MM.1S (cell line): ENCODE data around the gene LRRC4C.

Source experiments
- DNase-seq: peaks from one replicate; pipeline ENCODE4 v3.0.0-alpha.2; 2015
- H2AFZ ChIP-seq: fragments of 300-600 bp; sonication (generic); 2 replicates; pipeline ENCODE4 v1.6.0; 2016; ENCODE audit warnings: antibody characterized with exemption, low read length
- H3F3A ChIP-seq: fragments of 300-600 bp; sonication (generic); 2 replicates; pipeline ENCODE4 v1.6.1; 2016; ENCODE audit warnings: mild to moderate bottlenecking, antibody characterized with exemption, low read length, moderate library complexity, mixed read lengths; ENCODE audit not compliant: insufficient read depth
- H3K27ac ChIP-seq: fragments of 300-600 bp; sonication (generic); 2 replicates; pipeline ENCODE4 v1.5.1; 2016; ENCODE audit warnings: mild to moderate bottlenecking, low read length
- H3K27me3 ChIP-seq: fragments of 300-600 bp; sonication (generic); replicated peaks from 2 replicates; pipeline ENCODE4 v1.6.0; 2016; ENCODE audit warnings: low read length; ENCODE audit not compliant: insufficient read depth
- H3K36me3 ChIP-seq: fragments of 300-600 bp; sonication (generic); replicated peaks from 2 replicates; pipeline ENCODE4 v1.6.1; 2016; ENCODE audit warnings: mild to moderate bottlenecking, low read length, mixed read lengths; ENCODE audit not compliant: insufficient read depth
- H3K4me1 ChIP-seq: fragments of 300-600 bp; sonication (generic); 2 replicates; pipeline ENCODE4 v1.6.1; 2016; ENCODE audit warnings: low read length, mixed read lengths
- H3K4me2 ChIP-seq: fragments of 300-600 bp; sonication (generic); 2 replicates; pipeline ENCODE4 v1.6.0; 2016; ENCODE audit warnings: low read depth, low read length
- H3K4me3 ChIP-seq: fragments of 300-600 bp; sonication (generic); 2 replicates; pipeline ENCODE4 v1.5.1; 2016; ENCODE audit warnings: low read length, mixed read lengths
- H3K79me2 ChIP-seq: fragments of 300-600 bp; sonication (generic); 2 replicates; pipeline ENCODE4 v1.6.1; 2016; ENCODE audit warnings: mixed run types, low read length, mixed read lengths
- H3K9ac ChIP-seq: fragments of 300-600 bp; sonication (generic); 2 replicates; pipeline ENCODE4 v1.6.1; 2016; ENCODE audit warnings: low read length, mixed read lengths
- H3K9me2 ChIP-seq: fragments of 300-600 bp; sonication (generic); replicated peaks from 2 replicates; pipeline ENCODE4 v1.6.1; 2016; ENCODE audit warnings: mild to moderate bottlenecking, low read length, mixed read lengths; ENCODE audit not compliant: insufficient read depth
- H3K9me3 ChIP-seq: fragments of 300-600 bp; sonication (generic); replicated peaks from 2 replicates; pipeline ENCODE4 v1.6.1; 2016; ENCODE audit warnings: mild to moderate bottlenecking, low read length, mixed read lengths; ENCODE audit not compliant: insufficient read depth
- H4K20me1 ChIP-seq: fragments of 300-600 bp; sonication (generic); 2 replicates; pipeline ENCODE4 v1.6.1; 2016; ENCODE audit warnings: mild to moderate bottlenecking, low read length, moderate library complexity, mixed read lengths; ENCODE audit not compliant: insufficient read depth
- EZH2 ChIP-seq: fragments of 300-600 bp; sonication (generic); optimal IDR thresholded peaks from 2 replicates; pipeline ENCODE3; 2017; ENCODE audit warnings: low read depth, mild to moderate bottlenecking, antibody characterized with exemption, low read length, mixed read lengths
- EZH2phosphoT487 ChIP-seq: fragments of 300-600 bp; sonication (generic); IDR thresholded peaks from 2 replicates; pipeline ENCODE4 v1.6.1; 2018; ENCODE audit warnings: antibody characterized with exemption, low read length
- TF ChIP-seq, protein P1 (sequence below): fragments of 300-600 bp; sonication (generic); IDR thresholded peaks from 2 replicates; pipeline ENCODE4 v1.5.1; 2016; ENCODE audit warnings: antibody characterized with exemption, low read length, mixed read lengths

The LRRC4C gene

GRCh38 chr11:40188848-40189247, 1270.6 kb downstream of the LRRC4C start:
- Histone ChIP-seq H3F3A (no peaks in the 10 kb centered on the region), H2AFZ (no peak overlapping the region), H3K4me1 (peaks cover 6% of the 10 kb centered on the region), H4K20me1 (no peaks in the 10 kb centered on the region), H3K36me3 (no peaks in the 10 kb centered on the region), H3K9me3 (no peaks in the 10 kb centered on the region), H3K27ac (no peak overlapping the region), H3K9me2 (no peaks in the 10 kb centered on the region), H3K79me2 (no peaks in the 10 kb centered on the region), H3K9ac (no peak overlapping the region), H3K4me2 (no peak overlapping the region), H3K4me3 (no peak overlapping the region), H3K27me3 (no peaks in the 10 kb centered on the region)
- no peak for DNase-seq
- TF ChIP-seq EZH2 (no peak), EZH2phosphoT487 (no peak)
- TF ChIP-seq, protein P1, sequence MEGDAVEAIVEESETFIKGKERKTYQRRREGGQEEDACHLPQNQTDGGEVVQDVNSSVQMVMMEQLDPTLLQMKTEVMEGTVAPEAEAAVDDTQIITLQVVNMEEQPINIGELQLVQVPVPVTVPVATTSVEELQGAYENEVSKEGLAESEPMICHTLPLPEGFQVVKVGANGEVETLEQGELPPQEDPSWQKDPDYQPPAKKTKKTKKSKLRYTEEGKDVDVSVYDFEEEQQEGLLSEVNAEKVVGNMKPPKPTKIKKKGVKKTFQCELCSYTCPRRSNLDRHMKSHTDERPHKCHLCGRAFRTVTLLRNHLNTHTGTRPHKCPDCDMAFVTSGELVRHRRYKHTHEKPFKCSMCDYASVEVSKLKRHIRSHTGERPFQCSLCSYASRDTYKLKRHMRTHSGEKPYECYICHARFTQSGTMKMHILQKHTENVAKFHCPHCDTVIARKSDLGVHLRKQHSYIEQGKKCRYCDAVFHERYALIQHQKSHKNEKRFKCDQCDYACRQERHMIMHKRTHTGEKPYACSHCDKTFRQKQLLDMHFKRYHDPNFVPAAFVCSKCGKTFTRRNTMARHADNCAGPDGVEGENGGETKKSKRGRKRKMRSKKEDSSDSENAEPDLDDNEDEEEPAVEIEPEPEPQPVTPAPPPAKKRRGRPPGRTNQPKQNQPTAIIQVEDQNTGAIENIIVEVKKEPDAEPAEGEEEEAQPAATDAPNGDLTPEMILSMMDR = no peak

- H3K9me2 ChIP-seq = no peaks in the 10 kb centered on the region
- H3F3A ChIP-seq = 0 out of 2 replicates have a peak, but pooled peaks cover 6% of the 10 kb centered on the region
- no peak overlapping the region for H2AFZ ChIP-seq
- no peaks in the 10 kb centered on the region for H4K20me1 ChIP-seq
- H3K9ac ChIP-seq = no peak overlapping the region
- TF ChIP-seq EZH2 (no peak), EZH2phosphoT487 (no peak)
- TF ChIP-seq, protein P1 = no peak
- no peaks in the 10 kb centered on the region for H3K9me3 ChIP-seq
- H3K36me3 ChIP-seq = no peaks in the 10 kb centered on the region
- H3K79me2 ChIP-seq = no peaks in the 10 kb centered on the region
- no peak for DNase-seq
- no peaks in the 10 kb centered on the region for H3K27me3 ChIP-seq
- no peak overlapping the region for H3K4me3 ChIP-seq
- H3K4me1 ChIP-seq = peaks cover 18% of the 10 kb centered on the region
- no peak overlapping the region for H3K4me2 ChIP-seq
- no peak overlapping the region for H3K27ac ChIP-seq
Observed at GRCh38 chr11:40187295-40187694, 1272.2 kb downstream of the LRRC4C start.

DNA sequence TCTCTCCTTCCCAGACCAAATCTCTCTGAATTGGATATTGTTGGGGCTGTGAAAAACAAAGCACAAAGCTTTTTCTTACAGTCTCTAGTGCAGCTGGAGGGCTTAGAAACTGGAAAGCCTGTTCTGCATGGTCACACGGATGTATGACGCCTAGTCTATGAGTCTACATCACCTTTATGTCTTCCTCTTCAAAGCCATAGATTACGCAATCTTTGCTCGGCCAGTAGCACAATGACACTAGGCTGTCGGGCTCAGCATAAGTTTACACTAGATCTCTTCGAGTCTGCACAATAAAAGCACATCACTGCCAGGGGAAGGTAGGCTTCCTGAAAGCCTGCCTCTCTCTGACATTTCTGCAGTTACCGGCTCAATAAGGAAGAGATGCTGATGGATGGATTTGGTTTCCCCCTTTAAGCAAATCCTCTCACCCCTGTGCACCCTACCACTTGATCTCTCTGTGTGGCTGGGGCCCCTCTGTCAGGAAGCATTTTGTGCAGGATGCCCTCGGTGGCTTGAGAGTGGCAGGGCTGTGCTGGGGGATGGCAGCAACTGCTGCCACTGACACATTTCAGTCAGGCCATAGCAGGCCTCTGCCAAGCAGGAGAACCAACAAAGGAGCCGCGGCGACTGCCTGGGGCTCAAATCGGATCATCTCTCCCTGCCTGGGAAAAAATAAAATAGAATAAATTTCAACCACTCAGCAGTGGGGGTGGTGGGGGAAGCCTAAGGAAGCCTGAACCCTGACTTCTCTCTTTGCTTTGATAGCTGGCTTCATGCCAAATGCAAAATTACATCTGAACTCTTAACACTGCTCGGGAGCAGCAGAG, 1272.8 kb downstream of the LRRC4C start:
- no peak overlapping the region for H3K4me3 ChIP-seq
- H3K27me3 ChIP-seq = no peaks in the 10 kb centered on the region
- H3K79me2 ChIP-seq = no peaks in the 10 kb centered on the region
- H3F3A ChIP-seq = 0 out of 2 replicates have a peak, but pooled peaks cover 6% of the 10 kb centered on the region
- no peak overlapping the region for H2AFZ ChIP-seq
- H3K27ac ChIP-seq = no peak overlapping the region
- TF ChIP-seq EZH2phosphoT487 = no peak
- no peak for TF ChIP-seq EZH2
- TF ChIP-seq, protein P1 = no peak
- H3K9ac ChIP-seq = no peak overlapping the region
- H3K36me3 ChIP-seq = no peaks in the 10 kb centered on the region
- H3K4me1 ChIP-seq = peaks cover 18% of the 10 kb centered on the region
- H3K9me3 ChIP-seq = no peaks in the 10 kb centered on the region
- H3K4me2 ChIP-seq = no peak overlapping the region
- H4K20me1 ChIP-seq = no peaks in the 10 kb centered on the region
- no peak for DNase-seq
- no peaks in the 10 kb centered on the region for H3K9me2 ChIP-seq
